Esophagus squamous epithelium (tissue), 5 donors: ENCODE results near the gene TEX48. TPM values are rescaled to one million over a fixed set of nuclear protein-coding genes. Genes with fewer than 3 reads are reported as not detected.

Experiments used
- DNase-seq: peaks from one replicate; lab custom pipeline; 2025; lab: John Stamatoyannopoulos, UW
- H3K27ac ChIP-seq, 4 donors: fragments of 200-600 bp; sonication (generic); one replicate each; pipeline ENCODE4 v1.5.1; 2016 to 2019; ENCODE audit warnings: mild to moderate bottlenecking in 1 of 4
- H3K27me3 ChIP-seq, 4 donors: fragments of 200-600 bp; sonication (generic); 1 replicate in 3 of 4; 2 replicates in 1 of 4; pipeline versions ENCODE4 v1.5.1 to v1.6.0; 2017 to 2021; ENCODE audit warnings: antibody characterized with exemption in 1 of 4
- H3K36me3 ChIP-seq, 3 donors: fragments of 200-600 bp; sonication (generic); one replicate each; pipeline ENCODE4 v1.5.1; 2016 to 2019
- H3K4me1 ChIP-seq, 3 donors: fragments of 200-600 bp; sonication (generic); one replicate each; pipeline ENCODE4 v1.5.1; 2017 to 2019
- H3K4me3 ChIP-seq, 4 donors: fragments of 200-600 bp; sonication (generic); 1 replicate in 3 of 4; 2 replicates in 1 of 4; pipeline ENCODE4 v1.5.1; 2016 to 2019; ENCODE audit warnings: mild to moderate bottlenecking in 2 of 4, moderate library complexity in 1 of 4
- H3K9me3 ChIP-seq, 3 donors: fragments of 200-600 bp; sonication (generic); one replicate each; pipeline ENCODE4 v1.5.1; 2016 to 2019
- CTCF ChIP-seq, 6 experiments: fragments of 450-650 bp in 4 of 6; fragments of 200-600 bp in 2 of 6; sonication (generic) in 2 of 6; IDR thresholded peaks; one replicate each; pipeline ENCODE4 v1.5.1; 2016 to 2019; ENCODE audit warnings: antibody characterized with exemption in 6 of 6, mild to moderate bottlenecking in 4 of 6, moderate library complexity in 4 of 6
- POLR2A ChIP-seq, 4 donors: fragments of 450-650 bp; IDR thresholded peaks; one replicate each; pipeline ENCODE4 v1.6.1; 2017; ENCODE audit warnings: antibody characterized with exemption in 4 of 4, mild to moderate bottlenecking in 4 of 4, moderate library complexity in 3 of 4
- WGBS, 2 donors: methylation state at CpG; one replicate each; pipeline ENCODE4 v1.1.5; 2018; 5-methylcytosine and 5-hydroxymethylcytosine counted together
- intact Hi-C: fragments of 100-400 bp; cut with DNase I; formaldehyde crosslinking; loops from one replicate; pipeline ENCODE4 v1.15.0; 2022
- total RNA-seq, 4 donors: library from RNA; depleted of rRNA; stranded (reverse); fragments of >200 nt; gene quantifications; one replicate each; pipeline ENCODE4 v1.1.0, GENCODE V29; 2016
- donor health status: DM: yes; HTN: yes; CAD: no.

TEX48 gene
- total RNA-seq, 4 donors from 2014 or later = not detected

- no peak overlapping the region for H3K4me3 ChIP-seq
- no peak overlapping the region for H3K27ac ChIP-seq
- no peak for DNase-seq
- peaks cover 0 to 2% (median 0%) of the 10 kb centered on the region in 3 donors for H3K4me1 ChIP-seq
- no peaks in the 10 kb centered on the region for H3K9me3 ChIP-seq
- H3K36me3 ChIP-seq = peaks cover 0 to 94% (median 25%) of the 10 kb centered on the region in 3 donors
- no peaks in the 10 kb centered on the region for H3K27me3 ChIP-seq
- intact Hi-C loops = no loop called here
- whole genome bisulfite sequencing, 2 donors = 78 to 93% methylated on average over 1 of the region's 1 CpG
- TF ChIP-seq POLR2A (IDR thresholded peaks at IDR 0.05) (no peak), CTCF (IDR thresholded peaks at IDR 0.05) (no peak)
Observed at GRCh38 chr9:114627553-114627952, 54.4 kb downstream of the TEX48 start.

GRCh38 chr9:114626415-114627020 lies 55.5 kb downstream of the TEX48 start:
- no peak overlapping the region for H3K27ac ChIP-seq
- intact Hi-C loops = no loop called here
- H3K4me3 ChIP-seq = no peak overlapping the region
- DNase-seq = no peak
- H3K36me3 ChIP-seq = peaks cover 0 to 92% (median 25%) of the 10 kb centered on the region in 3 donors
- peaks cover 0 to 12% (median 0%) of the 10 kb centered on the region in 3 donors for H3K4me1 ChIP-seq
- TF ChIP-seq CTCF (IDR thresholded peaks at IDR 0.05) (no peak), POLR2A (IDR thresholded peaks at IDR 0.05) (no peak)
- H3K9me3 ChIP-seq = no peaks in the 10 kb centered on the region
- WGBS, 2 donors = 80 to 83% methylated on average over 2 of the region's 4 CpGs
- no peaks in the 10 kb centered on the region for H3K27me3 ChIP-seq

- Histone ChIP-seq H3K27me3 (no peaks in the 10 kb centered on the region), H3K4me1 (peaks cover 0 to 16% (median 0%) of the 10 kb centered on the region in 3 donors), H3K4me3 (no peak overlapping the region), H3K27ac (no peak overlapping the region), H3K36me3 (peaks cover 0 to 74% (median 14%) of the 10 kb centered on the region in 3 donors), H3K9me3 (no peaks in the 10 kb centered on the region)
- no peak for TF ChIP-seq POLR2A (IDR thresholded peaks at IDR 0.05)
- no peak for TF ChIP-seq CTCF (IDR thresholded peaks at IDR 0.05)
- intact Hi-C loops = no loop called here
- no peak for DNase-seq
- WGBS, 2 donors = 88 to 91% methylated on average over 2 of the region's 2 CpGs
Observed at GRCh38 chr9:114624677-114625076, 57.3 kb downstream of the TEX48 start.

GRCh38 chr9:114621975-114622609 lies 59.9 kb downstream of the TEX48 start:
- no peak overlapping the region for H3K27ac ChIP-seq
- H3K4me3 ChIP-seq = no peak overlapping the region
- peaks cover 0 to 41% (median 7%) of the 10 kb centered on the region in 3 donors for H3K4me1 ChIP-seq
- intact Hi-C loops = no loop called here
- H3K27me3 ChIP-seq = no peaks in the 10 kb centered on the region
- DNase-seq = no peak
- peaks cover 0 to 54% (median 0%) of the 10 kb centered on the region in 3 donors for H3K36me3 ChIP-seq
- no peak for TF ChIP-seq POLR2A (IDR thresholded peaks at IDR 0.05)
- TF ChIP-seq CTCF (IDR thresholded peaks at IDR 0.05) = no peak
- H3K9me3 ChIP-seq = no peaks in the 10 kb centered on the region
- 33 to 60% methylated on average over 1 to 2 of the region's 2 CpGs for WGBS, 2 donors

- intact Hi-C loops = no loop called here
- H3K9me3 ChIP-seq = no peaks in the 10 kb centered on the region
- 71 to 76% methylated on average over 7 of the region's 7 CpGs for whole genome bisulfite sequencing, 2 donors
Observed at GRCh38 chr9:114621561-114621960, 60.4 kb downstream of the TEX48 start.

More at GRCh38 chr9:114621561-114621960, 60.4 kb downstream of the TEX48 start:
- Histone ChIP-seq H3K27me3 (no peaks in the 10 kb centered on the region), H3K36me3 (peaks cover 0 to 49% (median 0%) of the 10 kb centered on the region in 3 donors), H3K27ac (no peak overlapping the region), H3K4me3 (no peak overlapping the region), H3K4me1 (peaks cover 0 to 46% (median 12%) of the 10 kb centered on the region in 3 donors)
- TF ChIP-seq CTCF (IDR thresholded peaks at IDR 0.05) (no peak), POLR2A (IDR thresholded peaks at IDR 0.05) (no peak)
- DNase-seq = no peak
